HG03571 (cell line): Measurements from ENCODE around the gene IQCM.

Experiments used
- ATAC-seq: cut with Tn5 transposase; IDR thresholded peaks from one replicate; pipeline ENCODE4 v1.9.1; 2021; ENCODE audit not compliant: unreplicated experiment

Gene IQCM

GRCh38 chr4:149711593-149712365 lies 103.9 kb downstream of the IQCM start:
- no peak for ATAC-seq

GRCh38 chr4:149709640-149710039 lies 106.0 kb downstream of the IQCM start:
- no peak for ATAC-seq

DNA sequence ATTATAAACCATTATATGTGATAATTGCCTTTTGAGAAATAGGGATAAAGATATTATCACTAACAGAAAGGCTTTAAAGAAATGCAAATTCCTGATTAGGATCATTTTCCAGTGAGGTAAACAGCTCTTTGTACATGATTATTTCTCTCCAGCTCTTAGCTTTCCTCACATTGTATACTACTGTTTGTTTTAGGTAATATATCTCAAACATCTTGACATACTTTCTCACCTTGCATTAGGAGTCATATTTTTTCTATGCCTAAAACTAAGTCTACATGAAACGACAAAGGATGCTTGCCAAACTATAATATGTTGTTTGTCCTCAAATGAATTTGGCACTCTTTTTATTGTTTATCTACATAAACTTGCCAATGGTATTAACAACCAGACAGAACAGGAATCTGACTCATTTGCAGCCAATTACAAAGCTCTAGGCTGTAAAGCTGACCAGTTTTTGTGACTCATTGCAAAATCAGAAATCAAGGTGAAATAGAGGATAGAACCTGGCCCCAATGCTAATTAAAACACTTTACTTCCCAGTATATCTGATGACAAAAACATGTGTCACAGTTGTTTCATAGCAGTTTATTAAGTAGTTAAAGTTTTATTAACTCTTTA lies 107.0 kb downstream of the IQCM start:
- no peak for ATAC-seq

- ATAC-seq, result no peak
These were observed 107.8 kb downstream of the IQCM start for GRCh38 chr4:149707862-149708261.

DNA sequence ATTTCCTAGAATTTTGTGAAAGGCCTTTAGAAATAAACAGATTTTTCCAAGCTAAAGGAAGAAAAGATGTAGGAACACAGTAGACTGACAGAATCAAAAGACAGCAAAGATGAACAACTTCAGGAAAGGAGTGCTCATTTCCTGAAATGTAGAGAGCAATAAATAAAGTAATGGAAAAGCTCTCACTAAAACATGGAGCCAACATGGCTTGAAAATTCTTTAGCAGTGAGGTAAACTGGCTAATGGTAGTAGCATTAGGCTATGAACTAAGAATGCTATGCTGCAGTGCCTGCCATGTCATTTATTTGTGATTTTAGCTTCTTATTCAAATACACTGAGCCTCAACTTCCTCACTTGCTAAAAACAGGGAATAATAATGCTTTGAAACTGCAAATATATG lies 108.7 kb downstream of the IQCM start:
- no peak for ATAC-seq

- ATAC-seq, result no peak
These were observed 113.0 kb downstream of the IQCM start for GRCh38 chr4:149702414-149703293.

DNA sequence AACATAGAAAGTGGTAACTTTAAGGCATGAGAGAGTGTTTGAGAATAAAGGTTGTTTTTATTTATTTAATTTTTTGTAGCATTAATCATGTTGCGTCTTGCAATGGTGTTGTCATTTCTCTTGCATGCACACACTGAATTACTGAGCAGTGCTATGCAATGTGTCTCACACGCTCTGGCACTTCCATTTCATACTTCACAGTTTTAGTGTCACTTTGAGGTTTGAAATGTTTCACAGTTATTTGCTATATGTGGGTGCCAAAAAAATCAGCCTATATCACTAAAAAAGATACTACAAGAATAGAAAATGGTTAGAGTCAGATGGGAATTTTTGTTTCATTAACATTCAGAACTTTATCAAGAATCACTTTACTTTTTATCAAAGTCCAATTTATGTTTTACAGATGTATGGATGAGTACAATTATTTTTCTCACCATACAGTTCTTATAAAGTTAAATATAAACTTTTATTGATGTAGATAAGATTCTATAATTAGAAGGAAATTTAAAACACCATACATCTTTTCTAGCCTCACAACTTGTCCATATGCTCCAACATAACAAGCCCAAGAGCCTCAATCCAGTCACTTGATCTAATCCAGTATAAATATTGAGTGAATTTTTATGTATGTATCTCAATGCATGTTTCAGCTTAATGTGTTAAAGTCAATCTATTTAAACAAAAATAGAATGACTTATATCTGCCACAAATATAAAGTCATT lies 114.0 kb downstream of the IQCM start:
- no peak for ATAC-seq

GRCh38 chr4:149700272-149700671 lies 115.4 kb downstream of the IQCM start:
- no peak for ATAC-seq

- ATAC-seq, result no peak
These were observed 116.0 kb downstream of the IQCM start for GRCh38 chr4:149699642-149700041.

- no peak for ATAC-seq
These were observed 124.9 kb downstream of the IQCM start for GRCh38 chr4:149690726-149691125.

DNA sequence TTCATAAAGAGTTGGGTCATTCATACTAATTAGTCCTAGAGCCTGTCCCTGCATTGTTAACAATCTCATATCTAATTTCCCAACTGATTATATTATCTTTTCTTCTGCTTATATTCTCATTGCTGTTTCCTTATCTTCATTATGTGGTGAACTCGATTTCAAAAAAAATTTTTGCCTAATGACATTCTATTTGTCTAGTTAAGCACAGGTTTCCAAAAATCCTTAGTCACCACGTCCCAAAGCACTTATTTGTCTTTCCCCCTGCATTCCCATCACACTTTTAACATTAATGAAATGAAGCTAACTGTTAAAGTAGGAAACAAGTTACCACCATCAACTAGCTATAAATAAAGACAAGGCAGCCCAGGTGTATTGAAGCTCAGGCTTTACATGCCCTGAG lies 131.1 kb downstream of the IQCM start:
- no peak for ATAC-seq

- no peak for ATAC-seq
These were observed 139.6 kb downstream of the IQCM start for GRCh38 chr4:149676076-149676475.

GRCh38 chr4:149645790-149646189 lies 169.9 kb downstream of the IQCM start:
- ATAC-seq, result no peak

- ATAC-seq, result no peak
These were observed 177.6 kb downstream of the IQCM start for GRCh38 chr4:149638073-149638472.

GRCh38 chr4:149634368-149634767 lies 181.3 kb downstream of the IQCM start:
- no peak for ATAC-seq

GRCh38 chr4:149631629-149632028 lies 184.0 kb downstream of the IQCM start:
- ATAC-seq, result no peak

- ATAC-seq, result no peak
These were observed 185.6 kb downstream of the IQCM start for GRCh38 chr4:149630064-149630463.

DNA sequence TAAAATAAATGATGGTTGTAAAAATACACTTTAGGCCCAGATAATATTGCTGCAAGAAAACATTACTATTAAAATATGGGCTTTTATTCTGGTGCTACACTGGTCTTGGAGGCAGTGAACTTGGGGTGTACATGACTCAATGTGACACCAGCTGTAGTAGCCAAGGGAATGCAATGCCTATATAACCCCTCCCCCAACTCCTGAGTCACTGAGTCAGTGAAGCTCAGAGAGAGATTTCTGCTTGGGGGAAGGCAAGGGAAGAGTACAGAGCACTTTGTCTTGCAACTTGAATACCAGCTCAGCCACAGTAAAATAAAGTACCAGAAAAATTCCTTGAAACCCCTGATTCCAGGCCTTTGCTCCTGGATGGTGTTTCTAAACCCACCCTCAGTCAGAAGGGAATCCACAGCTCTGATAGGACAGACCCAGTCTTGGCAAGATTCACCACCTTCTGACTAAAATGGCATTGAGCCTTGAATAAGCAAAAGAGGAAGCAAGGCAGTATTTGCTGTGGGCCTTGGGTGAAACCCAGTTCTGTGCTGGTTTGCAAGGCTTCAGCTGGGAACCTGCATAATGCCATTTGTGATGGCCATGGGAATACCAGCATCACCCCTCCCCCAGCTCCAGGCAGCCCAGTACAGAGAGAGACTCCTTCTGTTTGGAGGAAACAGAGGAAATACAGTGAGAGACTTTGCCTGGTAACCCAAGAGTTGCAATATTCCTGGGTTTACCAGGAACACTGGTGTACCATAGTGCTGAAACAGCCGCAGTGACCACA lies 209.9 kb downstream of the IQCM start:
- no peak for ATAC-seq

DNA sequence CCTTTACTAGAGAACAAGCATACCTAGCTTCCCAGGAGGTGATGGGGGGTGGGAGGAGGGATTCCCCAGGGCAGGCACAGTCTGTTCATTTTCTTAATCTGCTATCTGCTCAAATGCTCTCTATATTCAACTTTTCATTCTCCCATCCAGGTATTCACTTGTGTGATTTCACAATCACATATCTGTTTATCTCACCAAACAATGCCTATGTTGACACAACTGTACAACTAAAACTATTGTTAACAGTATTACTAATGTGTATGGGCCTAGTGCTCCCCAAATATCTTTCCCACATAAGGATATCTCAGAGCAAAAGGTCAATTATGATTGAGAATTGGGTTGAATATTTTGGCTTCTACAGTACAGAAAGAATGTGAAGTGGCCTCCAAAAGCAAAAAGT lies 210.8 kb downstream of the IQCM start:
- ATAC-seq, result no peak

DNA sequence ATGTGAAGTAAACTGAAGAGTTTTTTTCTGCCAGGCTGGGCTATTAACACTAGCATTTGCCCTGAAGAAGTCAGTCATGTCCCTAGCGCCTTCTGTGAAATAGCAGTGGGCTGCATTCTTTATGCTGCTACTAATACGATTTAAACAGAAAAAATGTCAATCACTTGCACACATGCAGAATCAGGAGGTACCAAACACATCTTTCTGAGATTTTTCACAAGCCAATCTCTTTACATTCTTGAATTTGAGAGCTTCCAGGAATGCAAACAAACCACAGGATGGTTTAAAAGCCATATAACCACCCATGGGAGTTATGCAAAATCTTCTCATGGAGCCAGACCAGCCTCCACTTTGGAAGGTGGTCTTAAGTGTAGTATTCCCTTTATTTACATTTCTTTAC lies 220.1 kb downstream of the IQCM start:
- ATAC-seq, result no peak
